ENCODE data around the gene WNK2. TPM values are rescaled to one million over a fixed set of nuclear protein-coding genes. Genes with fewer than 3 reads are reported as not detected.

The WNK2 gene
- polyA plus RNA-seq, 3 donors, result 0.40 TPM; not detected in 2

DNA sequence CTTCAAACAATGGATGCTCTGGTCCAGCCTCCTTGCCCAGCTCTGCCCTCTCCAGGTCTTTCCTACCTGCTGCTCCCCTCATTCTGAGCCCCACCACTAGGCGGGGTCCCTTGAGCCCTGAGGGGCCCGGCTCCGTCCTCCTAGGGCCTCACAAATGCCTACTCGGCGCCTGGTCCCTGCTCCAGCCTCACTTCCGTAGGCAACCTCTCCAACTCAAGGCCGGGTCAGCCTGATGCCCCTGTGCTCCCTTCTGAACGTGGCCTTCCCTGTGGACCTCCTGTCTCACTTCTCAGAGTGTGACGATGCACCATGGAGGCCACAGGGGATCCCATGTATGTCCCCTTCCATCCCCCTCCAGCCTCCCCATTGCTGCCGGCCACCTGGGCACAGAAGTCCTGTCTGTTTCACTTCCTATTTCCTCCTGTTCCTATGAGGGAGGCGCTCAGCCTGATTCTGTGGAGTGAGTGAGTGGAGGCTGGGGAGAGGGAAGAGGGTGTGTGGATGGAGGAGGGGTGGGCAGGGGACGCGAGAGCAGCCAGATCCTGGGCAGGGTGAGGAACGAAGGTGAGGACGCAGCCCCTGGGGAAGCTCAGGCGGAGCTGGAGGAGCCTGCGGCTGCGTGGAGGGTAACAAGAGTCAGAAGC lies 140.4 kb downstream of the WNK2 start:
- Histone ChIP-seq H3K9ac (ENCODE audit: insufficient read depth, low read length, poor library complexity, severe bottlenecking) (no peak overlapping the region), H3K4me1 (ENCODE audit: control insufficient read depth in 1 of 2, insufficient read depth in 2 of 2, low read length in 2 of 2) (no peaks in the 10 kb centered on the region), H3K27ac (ENCODE audit: low read depth in 1 of 2, low read length in 2 of 2) (no peak overlapping the region), H3K27me3 (ENCODE audit: control insufficient read depth in 2 of 2, insufficient read depth in 2 of 2, low read length in 2 of 2) (no peaks in the 10 kb centered on the region), H3K36me3 (replicated peaks in 1 of 2; ENCODE audit: control insufficient read depth in 1 of 2, insufficient read depth in 2 of 2, low read length in 2 of 2) (no peaks in the 10 kb centered on the region), H4K20me1 (ENCODE audit: insufficient read depth, low read length) (no peaks in the 10 kb centered on the region), H2AFZ (ENCODE audit: insufficient read depth, low read depth, low read length, poor library complexity, severe bottlenecking) (no peak overlapping the region), H3K79me2 (ENCODE audit: insufficient read depth, low read length) (no peaks in the 10 kb centered on the region), H3K9me3 (replicated peaks in 1 of 2; ENCODE audit: control insufficient read depth in 1 of 2, insufficient read depth in 1 of 2, low read length in 2 of 2) (no peaks in the 10 kb centered on the region), H3K4me2 (replicated peaks; ENCODE audit: extremely low read depth, low read length, poor library complexity, severe bottlenecking) (no peak overlapping the region), H3K4me3 (replicated peaks in 1 of 3; ENCODE audit: low read depth in 2 of 3, low read length in 3 of 3) (no peak overlapping the region)
- Mint-ChIP-seq H3K27ac (no peak overlapping the region), H3K4me3 (peak overlapping the region in 1 of 2 donors; percentile 35), H3K9me3 (peaks cover 0 to 2% (median 0%) of the 10 kb centered on the region in 7 donors), H3K36me3 (no peaks in the 10 kb centered on the region), H3K4me1 (no peaks in the 10 kb centered on the region), H3K27me3 (ENCODE audit: low read depth in 3 of 3) (peaks cover 6 to 10% (median 7%) of the 10 kb centered on the region in 3 donors)
- no peak for DNase-seq
- TF ChIP-seq, protein P1, sequence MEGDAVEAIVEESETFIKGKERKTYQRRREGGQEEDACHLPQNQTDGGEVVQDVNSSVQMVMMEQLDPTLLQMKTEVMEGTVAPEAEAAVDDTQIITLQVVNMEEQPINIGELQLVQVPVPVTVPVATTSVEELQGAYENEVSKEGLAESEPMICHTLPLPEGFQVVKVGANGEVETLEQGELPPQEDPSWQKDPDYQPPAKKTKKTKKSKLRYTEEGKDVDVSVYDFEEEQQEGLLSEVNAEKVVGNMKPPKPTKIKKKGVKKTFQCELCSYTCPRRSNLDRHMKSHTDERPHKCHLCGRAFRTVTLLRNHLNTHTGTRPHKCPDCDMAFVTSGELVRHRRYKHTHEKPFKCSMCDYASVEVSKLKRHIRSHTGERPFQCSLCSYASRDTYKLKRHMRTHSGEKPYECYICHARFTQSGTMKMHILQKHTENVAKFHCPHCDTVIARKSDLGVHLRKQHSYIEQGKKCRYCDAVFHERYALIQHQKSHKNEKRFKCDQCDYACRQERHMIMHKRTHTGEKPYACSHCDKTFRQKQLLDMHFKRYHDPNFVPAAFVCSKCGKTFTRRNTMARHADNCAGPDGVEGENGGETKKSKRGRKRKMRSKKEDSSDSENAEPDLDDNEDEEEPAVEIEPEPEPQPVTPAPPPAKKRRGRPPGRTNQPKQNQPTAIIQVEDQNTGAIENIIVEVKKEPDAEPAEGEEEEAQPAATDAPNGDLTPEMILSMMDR (IDR thresholded peaks at IDR 0.05), result no peak
- WGBS (ENCODE audit: insufficient coverage), result 90% methylated on average over 16 of the region's 18 CpGs
- intact Hi-C loops (cut with micrococcal nuclease), result no loop called here

DNA sequence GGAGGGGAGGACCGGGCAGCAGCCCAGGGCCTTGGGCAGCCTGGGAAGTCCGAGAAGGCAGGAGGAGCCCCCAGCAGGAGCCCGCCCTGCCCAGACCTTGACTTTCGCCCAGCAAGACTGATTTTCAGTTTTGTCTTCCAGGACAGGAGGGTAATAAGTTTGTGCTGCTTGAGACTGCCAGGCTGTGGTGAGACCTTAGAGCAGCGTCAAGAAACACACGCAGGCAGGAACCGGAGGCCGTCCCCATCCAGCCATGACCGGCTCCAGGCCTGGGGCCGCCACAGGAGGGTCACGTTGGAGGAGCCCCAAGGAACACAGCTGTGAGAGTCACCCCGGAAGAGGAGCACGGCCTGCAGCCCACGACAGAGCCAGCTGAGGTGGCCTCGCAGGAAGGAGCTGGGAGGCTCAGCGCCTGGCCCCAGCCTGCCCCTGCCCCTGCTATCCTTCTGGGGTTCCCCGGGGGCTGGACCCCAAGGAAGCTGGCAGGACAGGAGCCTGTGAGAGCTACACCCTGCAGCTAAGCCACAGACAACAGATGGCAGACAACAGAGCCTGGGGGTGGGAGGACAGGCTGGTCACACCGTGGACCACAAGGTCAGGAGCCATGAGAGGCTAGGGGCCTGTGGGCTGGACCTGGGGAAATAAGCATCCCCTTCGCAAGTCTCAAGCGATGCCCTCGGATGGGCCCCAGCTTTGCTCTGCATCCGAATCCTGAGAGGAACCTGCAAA lies 141.5 kb downstream of the WNK2 start:
- H3K36me3 ChIP-seq (replicated peaks in 1 of 2; ENCODE audit: control insufficient read depth in 1 of 2, insufficient read depth in 2 of 2, low read length in 2 of 2), result no peaks in the 10 kb centered on the region
- DNase-seq, result no peak
- H3K27me3 ChIP-seq (ENCODE audit: control insufficient read depth in 2 of 2, insufficient read depth in 2 of 2, low read length in 2 of 2), result no peaks in the 10 kb centered on the region
- H3K27ac ChIP-seq (ENCODE audit: low read depth in 1 of 2, low read length in 2 of 2), result no peak overlapping the region
- 87% methylated on average over 18 of the region's 22 CpGs for WGBS (ENCODE audit: insufficient coverage)
- H3K4me2 ChIP-seq (replicated peaks; ENCODE audit: extremely low read depth, low read length, poor library complexity, severe bottlenecking), result no peak overlapping the region
- no peak overlapping the region for H3K9ac ChIP-seq (ENCODE audit: insufficient read depth, low read length, poor library complexity, severe bottlenecking)
- TF ChIP-seq, protein P1 (IDR thresholded peaks at IDR 0.05), result no peak
- no peak overlapping the region for H2AFZ ChIP-seq (ENCODE audit: insufficient read depth, low read depth, low read length, poor library complexity, severe bottlenecking)
- H3K27me3 Mint-ChIP-seq (ENCODE audit: low read depth in 3 of 3), result peaks cover 6 to 8% (median 7%) of the 10 kb centered on the region in 3 donors
- no peaks in the 10 kb centered on the region for H4K20me1 ChIP-seq (ENCODE audit: insufficient read depth, low read length)
- no peaks in the 10 kb centered on the region for H3K9me3 ChIP-seq (replicated peaks in 1 of 2; ENCODE audit: control insufficient read depth in 1 of 2, insufficient read depth in 1 of 2, low read length in 2 of 2)
- peak overlapping the region in 1 of 7 donors; percentile 28 for H3K27ac Mint-ChIP-seq
- no peaks in the 10 kb centered on the region for H3K36me3 Mint-ChIP-seq
- H3K4me3 ChIP-seq (replicated peaks in 1 of 3; ENCODE audit: low read depth in 2 of 3, low read length in 3 of 3), result no peak overlapping the region
- peaks cover 0 to 2% (median 0%) of the 10 kb centered on the region in 7 donors for H3K9me3 Mint-ChIP-seq
- H3K4me3 Mint-ChIP-seq, result no peak overlapping the region
- no peaks in the 10 kb centered on the region for H3K4me1 Mint-ChIP-seq
- H3K4me1 ChIP-seq (ENCODE audit: control insufficient read depth in 1 of 2, insufficient read depth in 2 of 2, low read length in 2 of 2), result no peaks in the 10 kb centered on the region
- intact Hi-C loops (cut with micrococcal nuclease), result no loop called here
- H3K79me2 ChIP-seq (ENCODE audit: insufficient read depth, low read length), result no peaks in the 10 kb centered on the region

Data from CD14-positive monocyte (primary cell).